Esophagus (tissue), 2 donors: Measurements from ENCODE around the gene NLGN2. TPM values are rescaled to one million over a fixed set of nuclear protein-coding genes. Genes with fewer than 3 reads are reported as not detected.

Experiments used
- H3K27ac ChIP-seq, 2 donors: one replicate each; pipeline ENCODE4 v1.5.1; 2013; ENCODE audit warnings: low read depth in 2 of 2, mild to moderate bottlenecking in 2 of 2, inconsistent platforms in 1 of 2, low read length in 1 of 2, moderate library complexity in 1 of 2
- H3K27me3 ChIP-seq, 2 donors: one replicate each; pipeline ENCODE4 v1.6.1; 2013; ENCODE audit warnings: low read length in 2 of 2, control low read depth in 1 of 2, mild to moderate bottlenecking in 1 of 2; ENCODE audit not compliant: insufficient read depth in 2 of 2, control insufficient read depth in 1 of 2
- H3K36me3 ChIP-seq, 2 donors: one replicate each; pipeline ENCODE4 v1.6.1; 2013; ENCODE audit warnings: low read length in 1 of 2; ENCODE audit not compliant: control insufficient read depth in 2 of 2, insufficient read depth in 2 of 2
- H3K4me1 ChIP-seq, 2 donors: one replicate each; pipeline ENCODE4 v1.6.1; 2013; ENCODE audit warnings: low read length in 1 of 2; ENCODE audit not compliant: control insufficient read depth in 2 of 2, insufficient read depth in 2 of 2
- H3K4me3 ChIP-seq, 2 donors: one replicate each; pipeline ENCODE4 v1.5.1; 2013; ENCODE audit warnings: low read length in 2 of 2, mild to moderate bottlenecking in 2 of 2, low read depth in 1 of 2, moderate library complexity in 1 of 2
- H3K9me3 ChIP-seq, 2 donors: one replicate each; pipeline ENCODE4 v1.6.1; 2013; ENCODE audit warnings: mild to moderate bottlenecking in 2 of 2, low read depth in 1 of 2, low read length in 1 of 2, moderate library complexity in 1 of 2; ENCODE audit not compliant: control insufficient read depth in 2 of 2, insufficient read depth in 1 of 2
- WGBS, 2 donors: extraction: QIAGEN DNeasy Blood & Tissue Kit; methylation state at CpG; one replicate each; pipeline ENCODE4 v1.1.7; 2013; 5-methylcytosine and 5-hydroxymethylcytosine counted together
- polyA plus RNA-seq, 2 donors: library from polyadenylated mRNA; stranded (reverse); fragments of 200-250 nt; gene quantifications; one replicate each; pipeline ENCODE4 v1.2.3, GENCODE V29; 2013
- donor health status: healthy with polysubstance abuse.
- donor health status: Bipolar disorder and iron deficiency.

NLGN2 gene
- polyA plus RNA-seq, 2 donors, result 4.2 to 5.5 TPM

DNA sequence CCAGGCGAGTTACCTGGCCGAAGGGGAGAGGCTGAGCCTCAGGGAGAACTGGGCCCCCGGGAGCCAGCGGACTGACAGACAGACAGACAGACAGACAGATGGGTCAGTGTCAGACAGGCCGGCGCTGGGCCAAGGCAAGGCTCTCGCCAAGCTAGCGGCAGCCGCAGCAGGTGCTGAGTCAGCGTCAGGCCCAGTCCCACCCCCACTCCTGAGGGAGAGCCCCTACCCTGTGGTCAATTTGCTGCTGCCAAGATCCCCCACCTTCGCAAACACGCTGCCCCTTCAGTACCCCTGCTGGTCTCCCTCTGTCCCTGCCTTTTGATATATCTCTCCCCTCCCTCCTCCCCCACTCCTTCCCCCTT, 33.2 kb downstream of the NLGN2 start:
- WGBS, 2 donors, result 10 to 29% methylated on average over 12 of the region's 12 CpGs
- Histone ChIP-seq H3K36me3 (no peaks in the 10 kb centered on the region), H3K27ac (no peak overlapping the region), H3K9me3 (no peaks in the 10 kb centered on the region), H3K4me3 (peak overlapping the region in 1 of 2 donors; percentile 34), H3K27me3 (peaks cover 0 to 3% of the 10 kb centered on the region in 2 donors), H3K4me1 (peaks cover 3 to 39% of the 10 kb centered on the region in 2 donors)

DNA sequence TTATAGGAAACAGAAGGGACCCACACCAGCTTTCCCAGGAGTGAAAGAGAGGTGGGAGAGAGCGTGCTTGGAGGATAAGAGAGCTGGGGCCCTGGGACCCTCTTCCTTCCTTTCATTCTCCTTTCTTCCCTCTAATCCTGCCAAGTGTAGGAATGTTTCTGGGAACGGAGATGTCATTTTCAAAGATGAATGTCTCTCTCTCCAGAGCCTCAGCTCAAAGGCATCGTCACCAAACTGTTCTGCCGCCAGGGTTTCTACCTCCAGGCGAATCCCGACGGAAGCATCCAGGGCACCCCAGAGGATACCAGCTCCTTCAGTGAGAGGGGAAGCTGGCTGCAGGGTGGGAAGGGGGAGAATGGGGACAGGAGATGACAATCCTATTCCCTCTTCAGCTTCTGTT, 33.6 kb downstream of the NLGN2 start:
- no peak overlapping the region for H3K4me3 ChIP-seq
- H3K27ac ChIP-seq, result no peak overlapping the region
- H3K4me1 ChIP-seq, result peaks cover 3 to 40% of the 10 kb centered on the region in 2 donors
- H3K27me3 ChIP-seq, result peaks cover 0 to 3% of the 10 kb centered on the region in 2 donors
- H3K9me3 ChIP-seq, result no peaks in the 10 kb centered on the region
- 55 to 66% methylated on average over 7 of the region's 7 CpGs for WGBS, 2 donors
- no peaks in the 10 kb centered on the region for H3K36me3 ChIP-seq

DNA sequence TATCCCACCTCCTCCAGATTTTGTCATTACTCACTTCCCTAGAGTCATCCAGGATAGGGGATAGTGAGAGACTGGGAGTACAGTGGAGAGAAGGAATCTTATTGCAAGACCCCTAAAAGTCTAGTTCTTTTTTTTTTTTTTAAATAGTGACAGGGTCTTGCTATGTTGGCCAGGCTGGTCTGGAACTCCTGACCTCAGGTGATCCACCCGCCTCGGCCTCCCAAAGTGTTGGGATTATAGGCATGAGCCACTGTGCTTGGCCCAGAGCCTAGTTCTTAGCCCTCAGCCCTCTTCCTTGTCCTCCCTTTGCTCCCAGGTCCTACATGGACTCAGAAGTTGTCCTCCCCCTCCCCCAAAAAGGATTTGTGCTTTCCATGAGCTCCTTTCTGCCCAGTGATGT, 34.5 kb downstream of the NLGN2 start:
- 85 to 87% methylated on average over 2 of the region's 2 CpGs for WGBS, 2 donors
- H3K27ac ChIP-seq, result no peak overlapping the region
- H3K27me3 ChIP-seq, result peaks cover 0 to 6% of the 10 kb centered on the region in 2 donors
- no peaks in the 10 kb centered on the region for H3K36me3 ChIP-seq
- H3K9me3 ChIP-seq, result no peaks in the 10 kb centered on the region
- no peak overlapping the region for H3K4me3 ChIP-seq
- peaks cover 3 to 38% of the 10 kb centered on the region in 2 donors for H3K4me1 ChIP-seq

- Histone ChIP-seq H3K36me3 (no peaks in the 10 kb centered on the region), H3K27ac (peak overlapping the region; percentile 74 to 77), H3K4me1 (peaks cover 3 to 35% of the 10 kb centered on the region in 2 donors), H3K9me3 (no peaks in the 10 kb centered on the region), H3K27me3 (peaks cover 0 to 6% of the 10 kb centered on the region in 2 donors), H3K4me3 (no peak overlapping the region)
- 67 to 71% methylated on average over 7 of the region's 7 CpGs for WGBS, 2 donors
These were observed 36.1 kb downstream of the NLGN2 start for GRCh38 chr17:7443499-7444485.

DNA sequence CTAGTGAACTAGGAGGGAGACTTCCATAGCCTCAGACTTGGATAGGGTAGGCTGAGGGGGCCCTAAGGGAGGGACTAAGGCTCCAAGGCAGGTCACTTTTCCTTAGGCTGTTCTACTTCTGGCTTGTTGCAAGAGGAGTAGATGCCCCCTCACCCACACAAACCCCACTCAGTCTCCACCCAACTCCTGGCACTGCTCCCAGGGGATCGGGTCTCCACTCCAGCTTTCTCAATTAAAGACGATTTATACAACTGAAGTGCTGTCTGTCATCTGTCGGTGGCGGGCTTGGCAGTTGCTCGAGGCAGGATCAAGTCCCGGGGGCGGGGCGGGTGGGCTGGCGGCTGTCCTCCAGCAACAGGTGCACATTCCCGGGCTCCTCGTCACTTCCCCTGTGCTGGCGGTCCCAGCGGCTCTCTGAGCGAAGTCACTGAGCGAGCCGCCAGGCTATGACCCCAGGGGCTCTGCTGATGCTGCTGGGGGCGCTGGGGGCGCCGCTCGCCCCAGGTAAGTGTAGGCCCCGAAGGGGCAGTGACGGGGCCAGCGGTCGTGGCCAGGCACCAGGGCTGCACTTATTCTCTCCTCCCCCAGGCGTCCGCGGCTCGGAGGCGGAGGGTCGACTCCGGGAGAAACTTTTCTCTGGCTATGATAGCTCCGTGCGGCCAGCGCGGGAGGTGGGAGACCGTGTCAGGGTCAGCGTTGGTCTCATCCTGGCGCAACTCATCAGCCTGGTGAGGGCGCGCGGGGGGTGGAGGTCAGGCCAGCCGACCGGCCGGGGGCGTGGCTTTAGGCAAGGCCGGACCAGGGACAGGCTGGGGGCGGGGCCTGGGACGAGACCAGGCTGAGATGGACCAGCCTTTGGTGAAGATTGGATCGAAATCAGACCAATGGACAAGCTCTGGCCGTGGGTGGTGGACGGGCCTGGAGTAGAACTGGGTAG, 37.3 kb downstream of the NLGN2 start, which contains the start of gene CHRNB1:
Gene CHRNB1 (plus strand): TSS at position 380 of the 937 bp plus-strand sequence. CDS start 67 bp downstream, at position 447.
- peaks cover 0 to 6% of the 10 kb centered on the region in 2 donors for H3K27me3 ChIP-seq

GRCh38 chr17:7445619-7445968, 37.9 kb downstream of the NLGN2 start:
- Histone ChIP-seq H3K27ac (peak overlapping the region; percentile 9 to 11), H3K36me3 (no peaks in the 10 kb centered on the region), H3K27me3 (peaks cover 0 to 6% of the 10 kb centered on the region in 2 donors), H3K4me1 (peaks cover 3 to 22% of the 10 kb centered on the region in 2 donors), H3K9me3 (no peaks in the 10 kb centered on the region), H3K4me3 (peak overlapping the region; percentile 38 to 48)
- WGBS, 2 donors, result 6 to 10% methylated on average over 16 of the region's 16 CpGs

More for the DNA sequence above, 37.3 kb downstream of the NLGN2 start, which contains the start of gene CHRNB1:
- H3K4me3 ChIP-seq, result peak within 1 kb of the TSS; percentile 38 to 48
- H3K27ac ChIP-seq, result peak within 1 kb of the TSS; percentile 74 to 77
- no peaks in the 10 kb centered on the region for H3K9me3 ChIP-seq
- WGBS, 2 donors, result 9 to 10% methylated on average over 51 of the region's 51 CpGs
- no peaks in the 10 kb centered on the region for H3K36me3 ChIP-seq
- H3K4me1 ChIP-seq, result peaks cover 3 to 29% of the 10 kb centered on the region in 2 donors

- Histone ChIP-seq H3K27me3 (peaks cover 0 to 6% of the 10 kb centered on the region in 2 donors), H3K9me3 (no peaks in the 10 kb centered on the region), H3K27ac (no peak overlapping the region), H3K4me1 (peaks cover 3 to 22% of the 10 kb centered on the region in 2 donors), H3K36me3 (no peaks in the 10 kb centered on the region), H3K4me3 (no peak overlapping the region)
- WGBS, 2 donors, result 86 to 94% methylated on average over 7 of the region's 7 CpGs
These were observed 40.8 kb downstream of the NLGN2 start for GRCh38 chr17:7448461-7448860.

- 69 to 70% methylated on average over 3 of the region's 3 CpGs for WGBS, 2 donors
- peaks cover 0 to 21% of the 10 kb centered on the region in 2 donors for H3K36me3 ChIP-seq
- no peaks in the 10 kb centered on the region for H3K9me3 ChIP-seq
- H3K4me1 ChIP-seq, result peaks cover 0 to 4% of the 10 kb centered on the region in 2 donors
- no peak overlapping the region for H3K4me3 ChIP-seq
- no peaks in the 10 kb centered on the region for H3K27me3 ChIP-seq
- no peak overlapping the region for H3K27ac ChIP-seq
These were observed 52.4 kb downstream of the NLGN2 start for GRCh38 chr17:7459961-7460545.
